ENCODE data around the gene NFATC1.

GRCh38 chr18:79487801-79488201, 92.1 kb downstream of the NFATC1 start:
- TF ChIP-seq CTCF (IDR thresholded peaks at IDR 0.05 in 4 of 5, conservative IDR thresholded peaks at IDR 0.05 in 1 of 5), result no peak
- TF ChIP-seq POLR2A (IDR thresholded peaks at IDR 0.05), result no peak
